ENCODE results near the gene TALDO1. TPM values are rescaled to one million over a fixed set of nuclear protein-coding genes. Genes with fewer than 3 reads are reported as not detected.

TALDO1 gene
- total RNA-seq, 1 experiment from 2014 or later, result 268 TPM

DNA sequence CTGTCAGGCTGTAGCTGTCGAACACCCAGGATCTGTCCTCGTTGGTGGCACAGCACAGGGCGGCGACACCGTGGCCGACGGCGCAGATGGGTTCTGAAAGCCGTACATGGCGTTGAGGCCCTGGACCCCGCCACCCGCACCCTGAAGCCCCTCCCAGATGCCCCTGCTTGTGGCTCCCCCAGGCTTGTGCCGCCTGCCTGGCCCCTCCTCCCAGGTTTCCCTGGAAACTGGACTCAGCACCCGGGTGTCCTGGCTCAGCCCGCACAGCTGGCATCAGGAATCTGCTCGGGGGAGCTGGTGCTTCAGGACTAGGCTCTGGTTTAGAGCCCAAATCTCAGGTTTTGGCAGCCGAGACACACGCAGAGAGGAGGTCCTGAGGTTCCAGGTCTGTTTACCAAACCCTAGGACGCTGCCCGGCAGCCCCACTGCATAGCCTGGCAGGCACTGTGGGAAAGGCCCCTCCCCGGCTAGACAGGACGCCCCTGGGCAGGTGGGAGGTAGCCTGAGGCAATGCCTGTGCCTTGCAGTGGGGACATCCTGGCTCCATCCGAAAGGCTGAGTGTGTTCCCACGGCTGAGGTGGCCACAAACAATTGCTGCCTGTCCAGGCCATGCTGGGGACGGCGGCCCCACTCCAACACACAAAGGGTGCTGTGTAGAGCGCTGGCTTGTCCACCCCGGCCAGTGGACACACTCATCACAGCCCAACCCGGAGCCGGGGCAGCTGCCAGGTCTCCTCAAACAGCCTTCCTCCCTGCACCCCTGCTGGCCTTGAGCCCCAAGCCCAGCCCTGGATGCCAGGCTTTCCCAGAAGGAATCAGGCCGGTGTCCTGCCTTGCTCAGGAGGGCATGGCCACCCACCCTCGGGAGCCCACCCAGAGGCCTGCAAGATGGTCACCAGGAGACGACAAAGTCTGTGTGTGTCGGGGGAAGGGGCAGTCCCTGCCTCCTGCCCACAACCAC lies 25.4 kb downstream of the TALDO1 start:
- Histone ChIP-seq H3K18ac (ENCODE audit: insufficient read length, low read depth, low read length) (no peak overlapping the region), H2AFZ (ENCODE audit: low read length) (no peak overlapping the region), H4K91ac (ENCODE audit: insufficient read length, low read depth, low read length) (no peak overlapping the region), H3K9me3 (ENCODE audit: control insufficient read depth, low read depth, low read length) (no peaks in the 10 kb centered on the region), H3T11ph (ENCODE audit: low read length) (no peak overlapping the region), H3K14ac (ENCODE audit: insufficient read depth, low read length) (no peak overlapping the region; the same call in 1 of the 2 replicates), H2BK5ac (ENCODE audit: insufficient read length, low read length) (no peak overlapping the region), H2BK20ac (ENCODE audit: low read depth, low read length, poor library complexity, severe bottlenecking) (no peak overlapping the region), H3K27me3 (ENCODE audit: insufficient read depth, low read length) (no peaks in the 10 kb centered on the region), H3K27ac (ENCODE audit: insufficient read length, low read depth, low read length) (no peak overlapping the region), H4K20me1 (ENCODE audit: control insufficient read depth, insufficient read depth, insufficient read length) (no peaks in the 10 kb centered on the region), H3K4ac (ENCODE audit: low read depth, low read length) (no peak overlapping the region), H3K23me2 (ENCODE audit: insufficient read length, low read depth, low read length, poor library complexity, severe bottlenecking) (peaks cover 7% of the 10 kb centered on the region), H4K5ac (ENCODE audit: insufficient read length, low read depth, low read length) (no peak overlapping the region), H2BK12ac (ENCODE audit: insufficient read length, low read depth, low read length) (no peak overlapping the region), H3K56ac (ENCODE audit: insufficient read length, low read depth, low read length) (no peak overlapping the region), H2BK15ac (ENCODE audit: low read depth, low read length) (no peak overlapping the region), H3K79me1 (ENCODE audit: insufficient read depth, low read depth, low read length, poor library complexity, severe bottlenecking) (peaks cover 8% of the 10 kb centered on the region), H2AK5ac (ENCODE audit: insufficient read length, low read length) (no peak overlapping the region), H4K8ac (replicated peaks; ENCODE audit: insufficient read length, low read depth, low read length) (no peak overlapping the region), H3K4me2 (ENCODE audit: insufficient read depth, insufficient read length, low read length) (no peak overlapping the region), H3K79me2 (ENCODE audit: insufficient read depth, low read length) (peaks cover 4% of the 10 kb centered on the region; the same call in 1 of the 2 replicates), H2BK120ac (ENCODE audit: low read depth, low read length, poor library complexity, severe bottlenecking) (no peak overlapping the region), H3K9ac (ENCODE audit: extremely low read depth, insufficient read length, low read length) (no peak overlapping the region), H3K4me1 (ENCODE audit: insufficient read depth, low read length) (no peaks in the 10 kb centered on the region), H3K23ac (ENCODE audit: insufficient read length, low read depth, low read length) (no peak overlapping the region)
- no peak overlapping the region for H3K27ac Mint-ChIP-seq
- no peaks in the 10 kb centered on the region for H3K9me3 Mint-ChIP-seq
- H3K27me3 Mint-ChIP-seq (ENCODE audit: low read depth), result no peaks in the 10 kb centered on the region
- peaks cover 10 to 14% of the 10 kb centered on the region in 2 experiments for H3K4me1 Mint-ChIP-seq
- peaks cover 2 to 24% (median 18%) of the 10 kb centered on the region in 3 experiments; a peak in 6 of 7 replicates for H3K36me3 Mint-ChIP-seq (ENCODE audit: insufficient read depth in 1 of 3, low read depth in 3 of 3)
- no peak for DNase-seq
- TF ChIP-seq, protein P1, sequence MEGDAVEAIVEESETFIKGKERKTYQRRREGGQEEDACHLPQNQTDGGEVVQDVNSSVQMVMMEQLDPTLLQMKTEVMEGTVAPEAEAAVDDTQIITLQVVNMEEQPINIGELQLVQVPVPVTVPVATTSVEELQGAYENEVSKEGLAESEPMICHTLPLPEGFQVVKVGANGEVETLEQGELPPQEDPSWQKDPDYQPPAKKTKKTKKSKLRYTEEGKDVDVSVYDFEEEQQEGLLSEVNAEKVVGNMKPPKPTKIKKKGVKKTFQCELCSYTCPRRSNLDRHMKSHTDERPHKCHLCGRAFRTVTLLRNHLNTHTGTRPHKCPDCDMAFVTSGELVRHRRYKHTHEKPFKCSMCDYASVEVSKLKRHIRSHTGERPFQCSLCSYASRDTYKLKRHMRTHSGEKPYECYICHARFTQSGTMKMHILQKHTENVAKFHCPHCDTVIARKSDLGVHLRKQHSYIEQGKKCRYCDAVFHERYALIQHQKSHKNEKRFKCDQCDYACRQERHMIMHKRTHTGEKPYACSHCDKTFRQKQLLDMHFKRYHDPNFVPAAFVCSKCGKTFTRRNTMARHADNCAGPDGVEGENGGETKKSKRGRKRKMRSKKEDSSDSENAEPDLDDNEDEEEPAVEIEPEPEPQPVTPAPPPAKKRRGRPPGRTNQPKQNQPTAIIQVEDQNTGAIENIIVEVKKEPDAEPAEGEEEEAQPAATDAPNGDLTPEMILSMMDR (conservative IDR thresholded peaks at IDR 0.05), result no peak
- no peak overlapping the region for H3K4me3 Mint-ChIP-seq
- WGBS (ENCODE audit: extremely low coverage, insufficient read length, low lambda C conversion rate), result no CpG with 5 or more reads among the region's 34 CpGs

All from H9 (cell line).